HG02981 (cell line): ENCODE data around the gene CDK19.
A peak's percentile ranks its signal among the peaks of the same experiment; 100 is the strongest.
"Not testable (repeated sequence)": the region's sequence is repeated elsewhere in the genome, so short reads cannot be mapped to it uniquely, and the experiment has no call there.

Experiments
- ATAC-seq: cut with Tn5 transposase; IDR thresholded peaks from one replicate; pipeline ENCODE4 v1.9.1; 2021; ENCODE audit warnings: mild to moderate bottlenecking, moderate library complexity; ENCODE audit not compliant: unreplicated experiment

CDK19 gene

DNA sequence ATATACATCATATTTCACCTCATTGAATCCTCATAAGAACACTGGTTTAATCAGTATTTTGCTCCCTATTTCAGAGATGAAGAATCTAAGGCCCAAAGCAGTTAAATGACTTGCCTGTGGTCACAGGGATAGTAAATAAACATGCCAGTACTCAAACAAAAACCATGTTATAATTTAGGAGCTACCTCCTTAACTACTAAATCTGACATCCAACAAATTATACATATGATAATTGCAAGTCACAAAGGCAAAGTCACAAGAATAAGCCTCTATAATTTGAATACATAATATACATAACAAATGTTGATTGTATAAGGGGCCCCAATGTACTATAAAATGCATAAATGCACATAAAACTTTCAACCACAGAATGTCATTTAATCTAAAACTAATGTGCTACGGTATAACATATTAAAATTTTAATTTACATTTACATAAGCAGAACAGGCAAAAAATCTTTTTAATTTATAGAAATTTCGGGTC, 181.5 kb downstream of the CDK19 start:
- no peak for ATAC-seq

DNA sequence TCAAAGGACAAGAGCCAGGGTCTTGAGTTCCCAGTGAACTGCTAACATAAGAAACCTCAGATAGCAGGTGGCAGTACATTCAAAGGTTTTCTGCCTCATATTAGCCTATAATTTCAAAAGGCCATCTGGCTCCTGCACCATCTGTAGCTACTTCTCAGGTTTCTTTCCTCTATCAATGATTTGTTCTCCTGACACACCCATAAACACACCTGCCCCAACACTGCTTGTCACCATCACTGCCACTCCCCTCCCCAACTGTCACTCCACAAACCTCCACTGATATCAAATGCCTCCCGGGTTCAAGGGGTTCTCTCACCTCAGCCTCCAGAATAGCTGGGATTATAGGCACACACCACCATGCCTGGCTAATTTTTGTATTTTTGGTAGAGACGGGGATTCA, 186.1 kb downstream of the CDK19 start:
- no peak for ATAC-seq

DNA sequence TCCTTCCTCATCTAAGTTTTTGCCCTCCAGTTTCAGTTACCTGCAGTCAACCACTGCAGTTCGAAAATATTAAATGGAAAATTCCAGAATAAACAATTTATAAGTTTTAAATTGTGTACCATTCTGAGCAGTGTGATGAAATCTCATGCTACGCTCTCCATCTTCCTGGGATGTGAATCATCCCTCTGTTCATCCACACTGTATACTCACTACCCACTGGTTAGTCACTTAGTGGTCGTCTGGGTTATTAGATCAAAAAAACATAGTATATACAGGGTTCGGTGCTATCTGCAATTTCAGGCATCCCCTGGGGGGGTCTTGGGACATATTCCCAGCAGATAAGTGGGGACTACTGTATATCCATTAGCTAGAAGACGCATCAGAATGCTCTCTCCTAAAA, 186.9 kb downstream of the CDK19 start:
- ATAC-seq, result no peak

DNA sequence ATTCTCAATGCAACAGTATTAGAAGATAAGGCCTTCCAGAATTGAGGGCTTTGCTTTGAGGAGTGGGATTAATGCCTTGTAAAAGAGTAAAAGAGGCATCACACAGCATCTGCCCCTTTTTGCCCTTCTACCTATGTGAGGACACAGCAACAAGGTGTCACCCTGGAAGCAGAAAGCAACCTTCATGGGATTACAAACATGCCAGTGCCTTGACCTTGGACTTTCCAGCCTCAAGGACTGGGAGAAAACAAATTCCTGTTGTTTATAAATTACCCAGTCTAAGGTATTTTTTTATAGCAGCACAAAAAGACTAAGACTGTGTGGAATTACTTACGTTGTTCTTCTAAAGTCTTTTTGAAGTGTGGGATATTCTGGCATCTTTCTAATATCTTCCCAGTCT, 188.8 kb downstream of the CDK19 start:
- ATAC-seq, result no peak

DNA sequence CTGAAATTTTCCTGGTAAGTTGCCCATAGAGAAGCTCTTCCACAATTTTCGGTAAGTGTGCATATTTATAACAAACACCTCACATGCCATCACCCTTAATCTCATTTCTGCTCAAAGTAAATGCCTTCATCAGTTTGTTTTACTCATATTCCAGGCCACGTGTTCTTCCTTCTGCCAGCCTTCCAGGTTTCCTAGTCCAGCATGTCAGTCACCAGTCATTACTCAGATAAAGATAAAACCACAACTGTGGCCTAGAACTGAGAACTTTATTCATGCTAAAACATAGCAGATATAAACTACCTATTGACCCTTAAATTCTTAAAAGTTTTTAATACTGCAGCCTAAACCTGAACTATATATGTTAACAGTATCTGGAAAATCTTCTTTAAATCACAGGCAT, 189.4 kb downstream of the CDK19 start:
- no peak for ATAC-seq

DNA sequence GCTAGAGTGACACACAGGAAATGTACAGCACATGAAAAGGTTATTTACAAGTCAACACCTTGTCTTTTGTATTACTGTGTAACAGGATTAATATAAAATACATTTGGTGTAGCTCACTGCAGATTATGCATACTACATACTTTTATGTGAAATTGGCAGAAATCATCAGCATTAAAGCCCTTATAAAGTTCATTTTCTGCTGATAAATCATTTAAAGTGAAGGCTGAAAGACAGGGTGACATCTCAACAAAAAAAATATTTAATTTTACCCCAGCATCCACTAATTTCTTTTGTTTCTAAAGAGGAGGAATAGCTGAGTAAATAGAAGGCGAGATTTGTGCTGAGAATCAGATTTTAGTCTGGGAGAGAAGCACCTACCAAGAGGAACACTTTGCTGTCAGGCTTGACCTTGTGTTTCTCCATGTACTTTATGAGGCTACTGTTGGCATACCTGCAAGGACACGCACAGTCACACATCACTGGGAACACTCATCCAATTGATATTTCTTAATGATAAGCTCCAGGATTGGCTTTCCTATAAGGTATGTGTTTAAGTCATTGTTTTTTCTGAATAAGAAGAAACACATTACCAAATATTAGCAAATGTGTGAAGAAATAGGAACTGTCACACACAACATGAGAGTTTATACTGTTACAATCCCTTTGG, 192.2 kb downstream of the CDK19 start:
- no peak for ATAC-seq

DNA sequence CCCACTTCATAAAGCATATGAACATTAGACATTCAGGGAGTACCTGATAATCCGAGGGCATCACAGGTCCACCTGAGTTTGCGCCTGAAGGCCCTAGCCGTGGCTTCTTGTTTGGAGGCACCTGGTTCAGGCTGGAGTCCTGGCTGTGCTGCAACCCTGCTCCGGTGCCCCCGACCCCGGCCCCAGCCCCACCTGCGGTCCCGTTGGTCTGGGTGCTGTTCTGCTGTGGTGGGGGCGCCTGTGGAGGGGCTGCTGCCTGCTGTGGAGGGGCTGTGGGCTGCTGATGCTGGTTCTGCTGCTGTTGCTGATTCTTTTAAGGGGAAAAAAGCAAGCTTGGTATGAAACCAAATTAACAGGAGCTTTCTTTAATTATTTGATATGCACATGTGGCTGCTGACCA, 194.2 kb downstream of the CDK19 start:
- no peak for ATAC-seq

DNA sequence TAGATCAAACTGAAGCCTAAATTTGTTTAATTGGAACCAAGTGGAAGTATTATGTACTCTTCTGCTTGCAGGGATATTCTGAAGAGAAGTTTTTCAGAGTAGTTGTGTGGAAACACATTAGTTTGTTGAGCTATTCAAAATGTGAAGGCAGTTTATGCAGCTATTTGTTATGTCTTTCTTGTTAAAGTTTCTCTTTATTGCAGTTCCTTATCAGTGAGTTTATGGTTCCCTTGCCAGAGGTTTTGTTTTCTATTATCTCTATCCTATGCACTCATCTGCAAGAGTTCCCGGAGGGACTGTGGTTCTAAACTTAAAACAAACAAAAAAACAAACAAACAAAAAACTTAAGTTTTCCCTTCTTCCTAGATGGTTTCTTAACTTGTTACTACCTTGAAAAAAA, 195.2 kb downstream of the CDK19 start:
- no peak for ATAC-seq

DNA sequence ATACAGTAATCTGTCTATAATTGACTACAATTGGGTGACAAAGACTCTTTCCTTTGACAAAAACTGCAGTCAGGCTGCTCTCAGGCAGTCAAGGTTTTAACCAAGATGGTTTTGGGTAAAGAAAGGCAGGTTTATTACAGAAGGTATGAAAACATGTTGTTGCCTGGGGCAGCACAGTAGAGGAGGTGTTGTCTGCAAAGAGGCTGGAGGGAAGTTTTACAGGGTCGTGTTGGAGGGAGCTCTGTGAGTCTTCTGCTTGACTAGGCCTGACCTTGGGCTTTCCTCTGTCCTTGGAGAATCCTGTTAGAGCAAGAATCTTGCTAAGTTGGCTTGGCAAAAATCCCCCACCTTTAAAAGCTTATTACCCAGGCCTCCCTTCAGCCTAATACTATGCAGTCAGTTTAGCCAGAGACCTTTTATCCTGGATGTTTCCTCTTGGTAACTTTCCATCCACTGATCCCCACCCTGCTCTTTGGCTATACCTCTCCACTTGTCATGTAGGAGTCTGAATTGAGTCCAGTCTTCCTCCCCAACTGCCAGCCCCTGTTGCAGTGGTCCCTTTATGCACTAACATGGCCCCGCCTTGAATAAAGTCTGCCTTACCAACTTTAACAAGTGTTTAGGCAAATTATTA, 195.9 kb downstream of the CDK19 start:
- no peak for ATAC-seq

DNA sequence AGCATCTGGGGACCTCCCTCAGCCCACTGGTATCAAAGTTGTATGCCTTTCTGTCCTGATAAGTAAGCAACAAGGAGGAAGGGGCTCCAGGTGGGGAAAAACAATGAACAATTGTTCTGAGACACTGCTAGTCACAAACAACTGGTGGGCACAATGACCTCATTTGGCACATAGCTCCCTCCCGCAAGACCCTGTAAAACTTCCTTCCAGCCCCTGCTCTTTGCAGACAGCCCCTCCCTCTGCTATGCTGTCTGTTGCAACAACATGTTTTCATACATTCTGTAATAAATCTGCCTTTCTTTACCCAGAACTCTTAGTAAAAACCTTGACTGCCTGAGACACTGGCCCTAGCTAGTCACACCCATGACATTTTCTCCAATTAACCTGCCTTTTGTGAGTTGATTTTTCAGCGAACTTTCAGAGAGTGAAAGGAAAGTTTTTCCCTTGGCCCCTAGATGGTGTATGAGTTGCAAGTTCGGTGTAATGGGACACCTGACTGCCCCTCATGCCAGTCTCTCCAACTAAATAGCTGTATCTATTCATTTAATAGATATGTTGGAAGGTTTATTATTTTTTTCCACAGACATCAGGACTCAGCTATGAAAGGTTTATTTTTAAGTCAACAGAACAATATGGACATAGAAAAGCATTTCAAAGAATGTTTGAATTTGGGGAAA, 196.5 kb downstream of the CDK19 start:
- ATAC-seq, result no peak

DNA sequence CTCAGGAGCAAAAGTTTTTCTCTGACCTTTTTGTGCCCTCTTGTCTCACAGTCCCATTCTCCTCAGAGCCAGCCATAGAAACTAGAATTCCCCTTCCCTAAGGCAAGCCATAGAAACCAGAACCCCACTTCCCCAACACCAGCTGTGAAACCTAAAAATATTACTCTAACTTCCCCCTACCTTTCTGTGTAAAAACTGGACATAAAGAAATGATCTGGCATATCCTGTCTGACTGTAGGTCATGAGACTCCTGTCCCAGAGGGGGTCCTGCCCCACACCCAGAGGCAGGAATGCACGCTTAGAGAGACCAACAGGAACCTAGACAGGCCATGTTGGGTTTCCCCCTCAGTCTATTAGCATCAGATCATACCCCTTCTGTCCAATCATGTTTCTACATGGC, 198.2 kb downstream of the CDK19 start:
- peak; percentile 75 for ATAC-seq

DNA sequence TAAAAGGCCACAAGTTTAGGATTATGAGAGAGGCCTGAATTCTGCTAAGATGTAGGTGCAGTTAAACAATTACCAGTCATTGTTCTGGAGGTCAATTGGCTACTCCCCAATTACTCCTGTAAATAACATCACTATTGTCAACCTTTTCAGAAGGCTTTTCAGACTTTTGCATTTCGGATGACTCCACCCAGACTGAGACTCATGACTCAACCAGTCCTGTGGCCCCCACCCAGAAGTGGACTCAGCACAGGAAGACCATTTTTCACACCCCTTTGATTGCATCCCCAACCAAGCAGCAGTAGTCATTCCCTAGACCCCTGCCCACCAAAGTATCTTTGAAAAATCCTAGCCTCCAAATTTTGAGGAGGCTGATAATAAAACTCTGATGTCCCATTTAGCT, 199.5 kb downstream of the CDK19 start:
- ATAC-seq, result no peak

DNA sequence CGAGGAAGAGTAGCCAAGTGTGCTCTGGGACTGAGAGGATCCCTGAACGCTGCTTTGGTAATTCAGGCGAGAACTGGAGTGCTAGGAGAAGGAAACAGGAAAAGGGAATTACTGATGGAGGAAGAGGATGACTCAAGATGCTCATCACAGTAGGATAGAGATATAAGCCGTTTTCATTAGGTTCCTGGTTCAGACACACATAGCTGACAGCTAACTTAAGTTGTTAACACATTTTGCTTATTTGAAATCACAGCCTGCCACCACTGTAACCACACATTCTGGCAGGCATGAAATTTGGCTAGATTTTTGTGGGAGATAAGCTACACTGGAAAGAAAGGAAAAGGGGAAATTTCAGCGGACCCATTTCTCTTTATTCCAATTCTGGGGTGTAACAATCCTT, 200.7 kb downstream of the CDK19 start:
- no peak for ATAC-seq

DNA sequence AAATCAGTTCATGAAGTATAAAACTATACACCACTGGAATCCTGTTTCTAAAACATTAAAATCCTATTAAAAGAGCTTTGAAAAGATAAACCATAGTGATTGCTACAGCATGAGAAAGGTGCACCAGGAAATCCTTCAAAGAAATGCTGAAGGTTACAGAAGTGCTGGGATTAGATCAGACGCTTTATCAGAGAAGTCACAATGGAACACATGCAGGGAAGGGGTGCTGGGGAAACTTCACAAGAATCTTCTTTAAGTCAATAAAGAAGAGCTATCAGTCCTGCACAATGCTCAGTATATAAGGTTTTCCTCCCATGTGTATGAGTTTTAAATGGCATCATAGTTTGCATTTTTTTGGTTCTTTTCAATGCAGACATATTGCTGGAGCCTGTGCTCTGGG, 201.2 kb downstream of the CDK19 start:
- ATAC-seq, result no peak

DNA sequence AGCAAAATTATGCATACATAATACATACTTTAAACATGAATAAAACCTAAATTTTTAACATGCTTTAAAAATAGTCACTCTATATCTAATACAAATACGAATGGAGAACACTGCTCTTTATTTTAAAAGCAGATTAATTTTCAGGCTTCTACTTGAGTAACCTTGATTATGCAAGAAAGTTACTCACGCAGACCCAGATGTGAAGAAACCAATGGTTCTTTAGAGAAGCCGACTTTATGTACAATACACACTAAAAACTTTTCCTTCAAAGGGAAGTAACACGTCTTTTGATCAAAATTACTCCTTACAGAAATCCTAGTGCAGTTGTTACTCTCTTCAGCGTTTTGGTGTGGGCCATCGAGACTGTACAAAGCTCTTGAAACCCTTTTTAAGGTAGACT, 201.9 kb downstream of the CDK19 start:
- no peak for ATAC-seq

DNA sequence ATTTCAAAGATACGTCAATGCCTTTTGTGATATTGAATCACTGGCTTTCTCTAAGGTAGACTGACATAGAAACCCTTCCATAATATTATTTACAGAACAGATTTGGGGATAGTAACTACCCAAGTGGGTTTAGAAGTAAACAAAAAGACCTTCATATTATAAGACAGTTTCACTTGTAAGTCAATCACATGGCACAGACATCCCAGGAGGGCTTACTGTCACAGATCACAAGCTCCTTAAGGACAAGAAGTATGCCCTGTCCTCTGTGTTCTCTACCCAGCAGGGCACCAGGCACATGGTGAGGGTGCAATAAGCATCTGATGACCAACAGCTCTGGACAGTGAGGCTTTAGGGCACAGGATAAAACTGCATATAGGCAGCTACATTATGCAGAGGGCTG, 203.0 kb downstream of the CDK19 start:
- no peak for ATAC-seq

DNA sequence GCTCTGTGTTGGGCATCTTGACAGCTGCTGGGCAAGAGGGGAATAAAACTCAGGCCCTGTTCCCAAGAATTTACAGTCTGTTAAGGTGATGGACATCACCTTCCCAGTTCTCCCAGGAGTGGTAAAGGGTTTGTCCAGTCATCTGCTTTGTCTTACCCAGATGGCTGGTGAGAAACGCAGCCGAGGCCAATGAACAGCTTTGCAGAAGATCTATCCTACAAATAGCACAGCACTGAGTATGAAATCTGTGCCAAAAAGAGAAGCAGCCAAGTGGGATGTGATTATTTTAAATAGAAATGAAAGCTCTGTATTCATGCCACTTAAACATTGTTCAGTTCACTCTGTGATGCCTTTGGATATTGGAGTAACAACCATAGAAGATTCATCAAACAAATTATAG, 206.2 kb downstream of the CDK19 start:
- ATAC-seq, result no peak

DNA sequence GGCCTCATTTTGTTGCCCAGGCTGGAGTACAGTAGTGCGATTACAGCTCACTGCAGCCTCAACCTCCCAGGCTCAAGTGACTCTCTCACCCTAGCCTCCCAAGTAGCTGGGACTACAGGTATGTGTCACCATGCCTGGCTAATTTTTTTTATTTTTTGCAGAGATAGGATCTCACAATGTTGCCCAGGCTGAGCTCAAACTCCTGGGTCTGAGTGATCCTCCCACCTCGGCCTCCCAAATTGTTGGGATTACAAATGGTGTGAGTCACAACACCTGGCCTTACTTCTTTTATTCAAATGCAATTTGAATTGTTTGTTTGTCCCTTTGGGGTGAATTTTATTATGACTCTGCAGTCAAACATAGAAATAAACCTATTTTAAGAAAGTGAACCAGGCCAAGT, 207.1 kb downstream of the CDK19 start:
- ATAC-seq, result no peak

DNA sequence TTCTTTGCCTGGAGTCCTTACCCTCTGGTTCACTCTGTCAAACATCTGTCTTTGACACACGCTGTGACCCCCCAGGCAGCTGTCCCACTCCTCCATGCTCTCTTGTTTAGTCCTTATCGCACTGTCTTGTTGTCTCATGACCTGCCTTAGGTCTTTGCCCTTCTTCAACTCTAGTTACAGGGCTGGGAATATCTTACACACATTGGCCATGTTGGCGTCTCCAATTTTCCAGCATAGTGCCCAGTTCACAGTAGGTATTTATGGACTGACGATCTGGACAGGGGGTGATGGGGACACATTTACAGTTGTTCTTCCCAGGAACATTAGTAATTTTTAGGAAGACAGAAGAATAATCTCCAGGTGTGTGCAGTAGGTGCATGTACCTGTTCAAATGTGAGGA, 209.1 kb downstream of the CDK19 start:
- no peak for ATAC-seq

DNA sequence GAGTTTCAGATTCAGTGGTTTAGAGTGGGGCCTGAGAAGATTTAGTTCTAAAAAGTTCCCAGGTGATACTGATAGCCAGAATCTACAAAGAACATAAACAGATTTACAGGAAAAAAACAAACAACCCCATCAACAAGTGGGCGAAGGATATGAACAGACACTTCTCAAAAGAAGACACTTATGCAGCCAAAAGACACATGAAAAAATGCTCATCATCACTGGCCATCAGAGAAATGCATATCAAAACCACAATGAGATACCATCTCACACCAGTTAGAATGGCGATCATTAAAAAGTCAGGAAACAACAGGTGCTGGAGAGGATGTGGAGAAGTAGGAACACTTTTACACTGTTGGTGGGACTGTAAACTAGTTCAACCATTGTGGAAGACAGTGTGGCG, 214.6 kb downstream of the CDK19 start:
- ATAC-seq, result not testable (repeated sequence)

DNA sequence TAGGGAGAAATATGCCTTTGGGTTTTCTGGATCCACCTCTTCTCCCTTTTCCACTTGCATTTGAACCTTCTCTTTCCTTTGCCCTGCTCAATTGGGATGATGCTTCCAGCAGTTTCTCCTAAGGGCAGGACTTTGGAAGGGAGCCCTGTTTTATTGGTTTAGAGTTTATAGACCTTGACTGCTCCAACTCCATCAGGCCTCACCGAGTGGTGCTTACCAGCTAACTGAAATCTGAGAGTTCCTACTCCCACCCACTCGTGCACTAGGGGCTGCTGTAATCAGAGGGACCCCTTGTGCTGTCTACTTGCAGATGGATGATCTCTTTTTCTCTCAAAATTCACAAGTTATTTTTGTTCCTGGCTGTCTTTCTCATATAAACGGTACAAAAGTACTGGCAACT, 217.5 kb downstream of the CDK19 start:
- ATAC-seq, result no peak

DNA sequence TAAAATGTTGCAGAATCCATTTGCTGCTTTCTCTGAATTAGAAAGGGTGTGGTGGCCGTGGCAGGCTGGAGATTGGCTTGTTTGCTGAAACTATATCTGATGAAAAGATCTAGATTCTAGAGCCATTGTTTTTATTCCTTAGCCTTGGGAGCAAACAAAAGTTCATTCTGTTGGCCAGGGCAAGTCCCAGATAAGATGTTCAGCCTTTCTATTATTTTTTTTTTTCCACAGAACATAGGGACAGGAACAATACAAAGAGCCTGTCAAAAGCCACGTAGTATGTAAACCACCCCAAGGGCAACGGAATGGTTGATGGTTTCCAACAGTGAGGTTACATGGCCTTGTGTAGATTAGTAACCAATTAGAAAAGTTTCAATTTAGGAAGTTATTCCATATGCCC, 218.9 kb downstream of the CDK19 start:
- no peak for ATAC-seq
